SU-DHL-6 (cell line): ENCODE measurements around the gene FIGNL2.
"Not testable (repeated sequence)": the region's sequence is repeated elsewhere in the genome, so short reads cannot be mapped to it uniquely, and the experiment has no call there.

ENCODE experiments used
- H2AFZ ChIP-seq: fragments of 200-600 bp; sonication (generic); 2 replicates; pipeline ENCODE4 v1.6.1; 2014; ENCODE audit warnings: low read depth, mild to moderate bottlenecking, moderate library complexity, mixed read lengths, antibody characterized with exemption, low read length; ENCODE audit not compliant: severe bottlenecking
- H3F3A ChIP-seq: fragments of 200-600 bp; shearing (Covaris generic); 2 replicates; pipeline ENCODE4 v1.6.0; 2016; ENCODE audit warnings: antibody characterized with exemption, mild to moderate bottlenecking; ENCODE audit not compliant: insufficient read depth
- H3K27ac ChIP-seq: fragments of 200-600 bp; sonication (generic); 2 replicates; pipeline ENCODE4 v1.5.1; 2016; ENCODE audit warnings: low read depth, mild to moderate bottlenecking, low read length, moderate library complexity, mixed read lengths
- H3K27me3 ChIP-seq: fragments of 200-600 bp; sonication (generic), shearing (Covaris generic); 2 replicates; pipeline ENCODE4 v1.6.0; 2014; ENCODE audit warnings: mild to moderate bottlenecking, low read length
- H3K36me3 ChIP-seq: fragments of 200-600 bp; sonication (generic); 2 replicates; pipeline ENCODE4 v1.6.1; 2014; ENCODE audit warnings: mild to moderate bottlenecking, low read length, mixed read lengths
- H3K4me2 ChIP-seq: fragments of 300-600, 200-600 bp; shearing (Covaris generic), sonication (generic); 2 replicates; pipeline ENCODE4 v1.6.0; 2014; ENCODE audit warnings: low read length, low read depth, mild to moderate bottlenecking; ENCODE audit not compliant: poor library complexity, severe bottlenecking
- H3K4me3 ChIP-seq: fragments of 200-600 bp; sonication (generic); 2 replicates; pipeline ENCODE4 v1.5.1; 2014; ENCODE audit warnings: antibody characterized with exemption, low read length, mild to moderate bottlenecking, mixed read lengths; ENCODE audit not compliant: insufficient read depth, poor library complexity, severe bottlenecking
- H3K79me2 ChIP-seq: fragments of 200-600 bp; sonication (generic); 2 replicates; pipeline ENCODE4 v1.6.1; 2014; ENCODE audit warnings: mild to moderate bottlenecking, low read length, moderate library complexity; ENCODE audit not compliant: insufficient read depth
- H3K9ac ChIP-seq: fragments of 200-600 bp; sonication (generic); 2 replicates; pipeline ENCODE4 v1.7.0; 2014; ENCODE audit warnings: mild to moderate bottlenecking, low read length
- H3K9me2 ChIP-seq: fragments of 200-600 bp; sonication (generic); replicated peaks from 2 replicates; pipeline ENCODE4 v1.6.1; 2014; ENCODE audit warnings: low read length; ENCODE audit not compliant: insufficient read depth
- H3K9me3 ChIP-seq: fragments of 200-600 bp; sonication (generic); 2 replicates; pipeline ENCODE4 v1.6.1; 2014; ENCODE audit warnings: low read length, mixed read lengths; ENCODE audit not compliant: insufficient read depth
- H4K20me1 ChIP-seq: fragments of 200-600 bp; sonication (generic); 2 replicates; pipeline ENCODE4 v1.6.1; 2014; ENCODE audit warnings: low read depth, mild to moderate bottlenecking, antibody characterized with exemption, low read length, moderate library complexity, mixed read lengths
- EZH2phosphoT487 ChIP-seq: fragments of 200-600 bp; sonication (generic), shearing (Covaris generic); conservative IDR thresholded peaks from 2 replicates; pipeline ENCODE4 v1.6.1; 2018; ENCODE audit warnings: mild to moderate bottlenecking, antibody characterized with exemption, low read length, moderate library complexity, mixed read lengths
- TF ChIP-seq, protein P1 (sequence below): fragments of 200-600 bp; sonication (generic); IDR thresholded peaks from one replicate; pipeline ENCODE4 v1.5.1; 2017; ENCODE audit warnings: antibody characterized with exemption, mild to moderate bottlenecking, low read length, moderate library complexity; ENCODE audit not compliant: insufficient read depth, poor library complexity, severe bottlenecking

Gene FIGNL2

DNA sequence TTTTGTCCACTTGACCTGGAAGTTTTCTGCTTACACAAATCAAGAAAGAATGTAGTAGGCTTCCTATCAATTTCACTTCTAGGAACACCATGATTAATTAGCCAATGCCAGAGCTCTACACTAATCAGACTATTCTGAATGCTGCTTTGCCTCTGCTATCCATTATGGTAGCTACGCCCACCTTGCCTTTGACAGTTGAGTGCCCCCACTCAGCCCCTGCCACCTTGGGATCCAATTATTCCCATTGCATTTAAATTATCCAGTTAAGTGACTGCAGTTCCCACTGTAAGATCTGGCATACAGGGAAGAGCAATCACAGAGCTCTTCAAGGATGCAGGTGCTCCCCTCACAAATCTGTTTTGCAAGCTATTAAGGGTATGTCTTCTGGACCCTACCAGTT is 47.5 kb downstream of the FIGNL2 start:
- Histone ChIP-seq H3K4me2 (no peak overlapping the region), H3K27ac (no peak overlapping the region), H3K9me3 (no peaks in the 10 kb centered on the region), H2AFZ (no peak overlapping the region), H3F3A (no peaks in the 10 kb centered on the region), H3K9ac (no peak overlapping the region), H3K27me3 (no peaks in the 10 kb centered on the region), H3K9me2 (no peaks in the 10 kb centered on the region), H4K20me1 (no peaks in the 10 kb centered on the region), H3K36me3 (no peaks in the 10 kb centered on the region), H3K4me3 (no peak overlapping the region), H3K79me2 (no peaks in the 10 kb centered on the region)
- TF ChIP-seq EZH2phosphoT487 = no peak
- TF ChIP-seq, protein P1, sequence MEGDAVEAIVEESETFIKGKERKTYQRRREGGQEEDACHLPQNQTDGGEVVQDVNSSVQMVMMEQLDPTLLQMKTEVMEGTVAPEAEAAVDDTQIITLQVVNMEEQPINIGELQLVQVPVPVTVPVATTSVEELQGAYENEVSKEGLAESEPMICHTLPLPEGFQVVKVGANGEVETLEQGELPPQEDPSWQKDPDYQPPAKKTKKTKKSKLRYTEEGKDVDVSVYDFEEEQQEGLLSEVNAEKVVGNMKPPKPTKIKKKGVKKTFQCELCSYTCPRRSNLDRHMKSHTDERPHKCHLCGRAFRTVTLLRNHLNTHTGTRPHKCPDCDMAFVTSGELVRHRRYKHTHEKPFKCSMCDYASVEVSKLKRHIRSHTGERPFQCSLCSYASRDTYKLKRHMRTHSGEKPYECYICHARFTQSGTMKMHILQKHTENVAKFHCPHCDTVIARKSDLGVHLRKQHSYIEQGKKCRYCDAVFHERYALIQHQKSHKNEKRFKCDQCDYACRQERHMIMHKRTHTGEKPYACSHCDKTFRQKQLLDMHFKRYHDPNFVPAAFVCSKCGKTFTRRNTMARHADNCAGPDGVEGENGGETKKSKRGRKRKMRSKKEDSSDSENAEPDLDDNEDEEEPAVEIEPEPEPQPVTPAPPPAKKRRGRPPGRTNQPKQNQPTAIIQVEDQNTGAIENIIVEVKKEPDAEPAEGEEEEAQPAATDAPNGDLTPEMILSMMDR = no peak

DNA sequence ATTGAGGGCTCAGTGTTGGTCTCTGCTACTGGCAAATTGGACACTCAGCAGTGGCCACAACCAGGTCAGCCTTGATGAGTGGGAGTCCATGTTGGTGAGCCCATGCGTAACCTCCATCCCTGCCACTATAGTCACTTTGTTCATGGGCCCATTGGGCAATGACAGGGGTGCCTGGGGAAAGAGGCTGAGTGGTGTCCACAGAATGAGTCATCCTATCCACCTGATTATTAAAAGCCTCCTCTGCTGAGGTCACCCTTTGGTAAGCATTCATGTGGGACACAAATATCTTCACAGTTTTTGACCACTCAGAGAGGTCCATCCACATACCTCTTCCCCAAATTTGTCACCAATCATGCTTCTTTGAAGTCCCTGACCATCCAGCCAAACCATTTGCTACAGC is 50.0 kb downstream of the FIGNL2 start:
- H3K9ac ChIP-seq = no peak overlapping the region
- H3K4me3 ChIP-seq = no peak overlapping the region
- H4K20me1 ChIP-seq = no peaks in the 10 kb centered on the region
- H2AFZ ChIP-seq = no peak overlapping the region
- no peaks in the 10 kb centered on the region for H3K27me3 ChIP-seq
- H3K9me2 ChIP-seq = no peaks in the 10 kb centered on the region
- H3K9me3 ChIP-seq = no peaks in the 10 kb centered on the region
- H3K79me2 ChIP-seq = no peaks in the 10 kb centered on the region
- H3K36me3 ChIP-seq = no peaks in the 10 kb centered on the region
- H3K4me2 ChIP-seq = no peak overlapping the region
- no peaks in the 10 kb centered on the region for H3F3A ChIP-seq
- no peak overlapping the region for H3K27ac ChIP-seq
- no peak for TF ChIP-seq EZH2phosphoT487
- TF ChIP-seq, protein P1 = no peak

DNA sequence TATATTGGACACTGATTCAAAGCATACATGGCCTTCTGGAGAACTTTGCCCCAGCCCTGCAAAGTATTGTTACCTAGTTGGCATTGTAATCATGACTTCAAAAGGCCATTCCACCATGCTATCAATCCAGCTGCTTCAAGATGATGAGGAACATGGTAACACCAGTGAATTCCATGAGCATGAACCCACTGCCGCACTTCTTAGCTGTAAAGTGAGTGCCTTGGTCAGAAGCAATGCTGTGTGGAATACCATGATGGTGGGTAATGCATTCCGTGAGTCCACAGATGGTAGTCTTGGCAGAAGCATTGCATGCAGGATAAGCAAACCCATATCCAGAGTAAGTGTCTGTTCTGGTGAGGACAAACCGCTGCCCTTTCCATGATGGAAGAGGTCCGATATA is 50.5 kb downstream of the FIGNL2 start:
- not testable (repeated sequence) for H3K27me3 ChIP-seq, H3K9me2 ChIP-seq, H4K20me1 ChIP-seq, H3K9me3 ChIP-seq, H2AFZ ChIP-seq, H3K27ac ChIP-seq, H3K4me3 ChIP-seq, H3K9ac ChIP-seq, H3F3A ChIP-seq, H3K36me3 ChIP-seq, H3K4me2 ChIP-seq, H3K79me2 ChIP-seq

DNA sequence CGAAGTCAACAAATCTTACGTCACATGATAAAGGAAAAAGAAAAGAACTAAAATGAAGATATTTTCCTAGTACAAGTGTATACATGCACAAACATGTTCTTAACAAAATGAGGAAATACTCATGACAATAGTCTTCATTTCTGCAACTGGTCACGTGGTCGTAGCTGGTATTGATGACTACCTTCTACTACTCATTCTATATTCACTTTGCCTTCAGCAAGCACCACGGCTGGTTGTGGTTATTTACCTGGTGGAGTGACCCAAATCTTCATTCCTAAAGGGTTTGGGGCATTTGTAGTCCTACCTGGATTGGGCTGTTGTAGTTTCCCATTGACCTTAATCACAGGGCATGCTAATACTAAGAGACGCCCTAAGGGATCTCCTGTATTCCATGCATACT is 51.2 kb downstream of the FIGNL2 start:
- Histone ChIP-seq H3K9me3 (no peaks in the 10 kb centered on the region), H3K4me2 (no peak overlapping the region), H3K27ac (no peak overlapping the region), H4K20me1 (no peaks in the 10 kb centered on the region), H3K9ac (no peak overlapping the region), H3F3A (no peaks in the 10 kb centered on the region), H2AFZ (no peak overlapping the region), H3K27me3 (no peaks in the 10 kb centered on the region), H3K36me3 (no peaks in the 10 kb centered on the region), H3K9me2 (no peaks in the 10 kb centered on the region), H3K4me3 (no peak overlapping the region), H3K79me2 (no peaks in the 10 kb centered on the region)
- TF ChIP-seq, protein P1 = no peak
- TF ChIP-seq EZH2phosphoT487 = no peak
